ENCODE results near the gene HNRNPA3. TPM values are rescaled to one million over a fixed set of nuclear protein-coding genes. Genes with fewer than 3 reads are reported as not detected.

The HNRNPA3 gene
- total RNA-seq, 1 donor from 2014 or later: 107 TPM

DNA sequence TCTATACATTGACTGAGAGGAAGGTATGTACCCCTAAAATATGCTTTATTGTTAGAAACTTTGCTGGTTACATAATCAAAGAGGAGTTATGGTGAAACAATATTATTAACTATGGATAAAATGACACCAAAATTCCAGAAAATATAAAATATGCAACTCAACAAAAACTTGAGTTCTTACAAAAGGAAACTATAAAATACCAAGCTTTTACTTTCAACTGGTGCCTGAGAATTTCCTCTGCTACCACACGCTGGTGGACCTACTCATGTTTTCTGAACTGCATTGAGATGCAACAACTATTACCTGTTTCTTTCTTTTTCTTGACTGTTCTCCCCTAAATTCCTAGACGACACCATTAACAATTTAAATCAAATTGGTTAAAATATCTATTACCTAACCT lies 60.2 kb downstream of the HNRNPA3 start:
- TF ChIP-seq EZH2phosphoT487 (IDR thresholded peaks at IDR 0.05) (no peak), CTCF (IDR thresholded peaks at IDR 0.05) (no peak), EZH2 (IDR thresholded peaks at IDR 0.05) (no peak)
- Histone ChIP-seq H4K20me1 (ENCODE audit: low read depth) (no peaks in the 10 kb centered on the region), H3K36me3 (no peaks in the 10 kb centered on the region), H3K4me3 (no peak overlapping the region), H3K4me2 (no peak overlapping the region), H3K9ac (no peak overlapping the region), H2AFZ (replicated peaks) (no peak overlapping the region), H3K27ac (no peak overlapping the region), H3K79me2 (ENCODE audit: low read depth) (no peaks in the 10 kb centered on the region), H3F3A (ENCODE audit: low read depth) (no peaks in the 10 kb centered on the region), H3K27me3 (no peaks in the 10 kb centered on the region), H3K9me3 (ENCODE audit: low read depth) (no peaks in the 10 kb centered on the region), H3K4me1 (no peaks in the 10 kb centered on the region)
- no peaks in the 10 kb centered on the region for H3K36me3 Mint-ChIP-seq
- DNase-seq (ENCODE audit: low spot score): no peak
- no peaks in the 10 kb centered on the region for H3K27me3 Mint-ChIP-seq (ENCODE audit: insufficient read depth, low read depth)
- no peak overlapping the region for H3K27ac Mint-ChIP-seq
- no peaks in the 10 kb centered on the region for H3K4me1 Mint-ChIP-seq
- H3K9me3 Mint-ChIP-seq: no peaks in the 10 kb centered on the region
- H3K4me3 Mint-ChIP-seq: no peak overlapping the region

GRCh38 chr2:177273408-177273807 lies 60.8 kb downstream of the HNRNPA3 start:
- Histone ChIP-seq H3K9me3 (ENCODE audit: low read depth) (no peaks in the 10 kb centered on the region), H3K27ac (no peak overlapping the region), H3F3A (ENCODE audit: low read depth) (no peaks in the 10 kb centered on the region), H3K4me3 (no peak overlapping the region), H3K9ac (no peak overlapping the region), H3K36me3 (no peaks in the 10 kb centered on the region), H2AFZ (replicated peaks) (no peak overlapping the region), H3K4me1 (no peaks in the 10 kb centered on the region), H3K79me2 (ENCODE audit: low read depth) (no peaks in the 10 kb centered on the region), H4K20me1 (ENCODE audit: low read depth) (no peaks in the 10 kb centered on the region), H3K27me3 (no peaks in the 10 kb centered on the region), H3K4me2 (no peak overlapping the region)
- DNase-seq (ENCODE audit: low spot score): no peak
- Mint-ChIP-seq H3K4me3 (no peak overlapping the region), H3K27ac (no peak overlapping the region), H3K27me3 (ENCODE audit: insufficient read depth, low read depth) (no peaks in the 10 kb centered on the region), H3K36me3 (no peaks in the 10 kb centered on the region), H3K9me3 (no peaks in the 10 kb centered on the region), H3K4me1 (no peaks in the 10 kb centered on the region)
- no peak for TF ChIP-seq EZH2phosphoT487 (IDR thresholded peaks at IDR 0.05)

Small RNAs within 50 kb of the gene (microRNA-seq; reads per million reads assigned to microRNA genes)
- not detected for gene MIR3128

Small RNAs within 50 kb of the gene (small RNA-seq; reads per million reads assigned to genes)
- not detected for gene MIR3128
- gene RF00019: not detected

Other genes with a start within 250 kb of the HNRNPA3 start
- gene NFE2L2, start 51.9 kb downstream of the HNRNPA3 start, total RNA-seq (ENCODE audit: low replicate concordance): 13.9 and 17.7 TPM in 2 replicates
- 49.6 and 63.5 TPM in 2 replicates for gene AGPS, start 180.0 kb downstream of the HNRNPA3 start, total RNA-seq (ENCODE audit: low replicate concordance)